ENCODE results near the gene EPHX1. TPM values are rescaled to one million over a fixed set of nuclear protein-coding genes. Genes with fewer than 3 reads are reported as not detected.
A peak's percentile ranks its signal among the peaks of the same experiment; 100 is the strongest.

The EPHX1 gene
- total and polyA plus RNA-seq, 10 of the 15 experiments (the other 5 are each of a cell fraction or from before 2014, with no cell fraction given): 0.33 to 2.9 (median 0.78) TPM; not detected in 2

- 0 out of 2 replicates have a peak, but pooled peaks have one; percentile 42 for TF ChIP-seq CBX5 (IDR thresholded peaks at IDR 0.05; ENCODE audit: low read depth)
- no peak for TF ChIP-seq ZNF207 (IDR thresholded peaks at IDR 0.05; ENCODE audit: borderline replicate concordance)
- TF ChIP-seq ZNF217 (IDR thresholded peaks at IDR 0.05): no peak
- no peak for TF ChIP-seq MEF2A (IDR thresholded peaks at IDR 0.05; ENCODE audit: insufficient read depth, low read depth, low read length)
- no peak for TF ChIP-seq RAD21 (IDR thresholded peaks at IDR 0.05; ENCODE audit: insufficient read depth, low read depth, low read length)
- TF ChIP-seq IKZF1 (conservative IDR thresholded peaks at IDR 0.05): peak; percentile 80
- peak; percentile 95 for TF ChIP-seq RUNX3 (IDR thresholded peaks at IDR 0.05; ENCODE audit: low read length)
- no peak for TF ChIP-seq SMAD5 (IDR thresholded peaks at IDR 0.05; ENCODE audit: low read depth)
- no peak for TF ChIP-seq SREBF1 (IDR thresholded peaks at IDR 0.05; ENCODE audit: low read length)
- peak; percentile 9 for TF ChIP-seq SP1 (IDR thresholded peaks at IDR 0.05; ENCODE audit: low read depth, low read length)
- TF ChIP-seq NFIC (IDR thresholded peaks at IDR 0.05; ENCODE audit: low read depth, low read length): peak; percentile 59
- no peak for TF ChIP-seq ZZZ3 (IDR thresholded peaks at IDR 0.05; ENCODE audit: control insufficient read depth, insufficient read length, low read depth)
- TF ChIP-seq IRF5 (IDR thresholded peaks at IDR 0.05; ENCODE audit: borderline replicate concordance): no peak
- TF ChIP-seq TBL1XR1 (IDR thresholded peaks at IDR 0.05; ENCODE audit: low read depth, low read length): no peak
- TF ChIP-seq TARDBP (IDR thresholded peaks at IDR 0.05; ENCODE audit: borderline replicate concordance): no peak
- no peak for TF ChIP-seq BCL3 (IDR thresholded peaks at IDR 0.05; ENCODE audit: borderline replicate concordance, insufficient read depth, low read depth, low read length, poor library complexity, severe bottlenecking)
- no peak for TF ChIP-seq GATAD2B (conservative IDR thresholded peaks at IDR 0.05; ENCODE audit: low read depth)
- TF ChIP-seq POLR2AphosphoS5 (IDR thresholded peaks at IDR 0.05; ENCODE audit: low read length): no peak
- no peak for TF ChIP-seq HDAC6 (IDR thresholded peaks at IDR 0.05; ENCODE audit: unreplicated experiment)
- no peak for TF ChIP-seq SIX5 (IDR thresholded peaks at IDR 0.05; ENCODE audit: low read depth, low read length, severe bottlenecking)
- no peak for TF ChIP-seq YY1 (IDR thresholded peaks at IDR 0.05; ENCODE audit: low read depth, low read length)
- peak; percentile 31 for TF ChIP-seq MEF2B (IDR thresholded peaks at IDR 0.05; ENCODE audit: partially characterized antibody, poor library complexity, severe bottlenecking)
These were observed 41.9 kb downstream of the EPHX1 start (continued) for GRCh38 chr1:225851805-225852204.
